PC-3 (cell line): Measurements from ENCODE around the gene PHF2.

ENCODE experiments used
- EZH2 ChIP-seq: fragments of 300-600 bp; sonication (generic); IDR thresholded peaks from one replicate; pipeline ENCODE4 v1.6.1; 2017; ENCODE audit warnings: antibody characterized with exemption, mild to moderate bottlenecking, low read length; ENCODE audit not compliant: unreplicated experiment
- EZH2phosphoT487 ChIP-seq: fragments of 300-600 bp; sonication (generic); IDR thresholded peaks from 2 replicates; pipeline ENCODE4 v1.6.1; 2018; ENCODE audit warnings: mild to moderate bottlenecking, antibody characterized with exemption, low read length, borderline replicate concordance
- TF ChIP-seq, protein P1 (sequence below): fragments of 300-600 bp; sonication (generic); conservative IDR thresholded peaks from 2 replicates; pipeline ENCODE4 v1.5.1; 2017; ENCODE audit warnings: antibody characterized with exemption, low read depth, mild to moderate bottlenecking, low read length

GRCh38 chr9:93634311-93635185 is 58.2 kb downstream of the PHF2 start:
- no peak for TF ChIP-seq EZH2
- TF ChIP-seq, protein P1, sequence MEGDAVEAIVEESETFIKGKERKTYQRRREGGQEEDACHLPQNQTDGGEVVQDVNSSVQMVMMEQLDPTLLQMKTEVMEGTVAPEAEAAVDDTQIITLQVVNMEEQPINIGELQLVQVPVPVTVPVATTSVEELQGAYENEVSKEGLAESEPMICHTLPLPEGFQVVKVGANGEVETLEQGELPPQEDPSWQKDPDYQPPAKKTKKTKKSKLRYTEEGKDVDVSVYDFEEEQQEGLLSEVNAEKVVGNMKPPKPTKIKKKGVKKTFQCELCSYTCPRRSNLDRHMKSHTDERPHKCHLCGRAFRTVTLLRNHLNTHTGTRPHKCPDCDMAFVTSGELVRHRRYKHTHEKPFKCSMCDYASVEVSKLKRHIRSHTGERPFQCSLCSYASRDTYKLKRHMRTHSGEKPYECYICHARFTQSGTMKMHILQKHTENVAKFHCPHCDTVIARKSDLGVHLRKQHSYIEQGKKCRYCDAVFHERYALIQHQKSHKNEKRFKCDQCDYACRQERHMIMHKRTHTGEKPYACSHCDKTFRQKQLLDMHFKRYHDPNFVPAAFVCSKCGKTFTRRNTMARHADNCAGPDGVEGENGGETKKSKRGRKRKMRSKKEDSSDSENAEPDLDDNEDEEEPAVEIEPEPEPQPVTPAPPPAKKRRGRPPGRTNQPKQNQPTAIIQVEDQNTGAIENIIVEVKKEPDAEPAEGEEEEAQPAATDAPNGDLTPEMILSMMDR, result no peak
- no peak for TF ChIP-seq EZH2phosphoT487
